HCT116 (cell line): Measurements from ENCODE around the gene SIL1. TPM values are rescaled to one million over a fixed set of nuclear protein-coding genes. Genes with fewer than 3 reads are reported as not detected.

Experiments used
- ATAC-seq: fragments of 200-7000 bp; cut with Tn5 transposase; 2 replicates; pipeline ENCODE4 v1.9.1; 2020; ENCODE audit warnings: mild to moderate bottlenecking, moderate library complexity
- BruUV-seq: library from RNA; stranded (reverse); fragments of 400-500 nt; replicated peaks from 2 replicates; lab custom pipeline; 2021; lab: Mats Ljungman, UMichigan
- CTCF ChIA-PET: fragments of 300-600 bp; sonication (Branson Sonifier 250); formaldehyde crosslinking; loops from one replicate; lab custom pipeline; 2021; ENCODE audit warnings: antibody characterized with exemption; lab: Charles Lee
- POLR2A ChIA-PET: fragments of 300-600, 350-600 bp; sonication (Branson Sonifier 250); formaldehyde crosslinking; loops from one replicate; lab custom pipeline; 2021; ENCODE audit warnings: antibody characterized with exemption; lab: Charles Lee
- RAD21 ChIA-PET, 2 experiments: fragments of 300-600 bp; sonication (Branson Sonifier 250); formaldehyde crosslinking; loops; one replicate each; lab custom pipeline; 2023; ENCODE audit warnings: low total read pairs in 2 of 2; ENCODE audit not compliant: uncharacterized antibody in 2 of 2, unreplicated experiment in 2 of 2, low non-redundant PET in 1 of 2; lab: Charles Lee
- DNase-seq: peaks from one replicate; pipeline ENCODE4 v3.0.0-alpha.2; 2010; ENCODE audit warnings: low read depth, low spot score
- H2AFZ ChIP-seq: fragments of 200-600 bp; shearing (Covaris generic), sonication (generic); 2 replicates; pipeline ENCODE4 v1.6.1; 2017; ENCODE audit warnings: low read depth, mixed run types, mixed read lengths, antibody characterized with exemption, low read length; ENCODE audit not compliant: poor library complexity, severe bottlenecking
- H3K27ac ChIP-seq: 2 replicates; pipeline ENCODE4 v1.5.1; 2012; ENCODE audit warnings: low read depth, low read length
- H3K27me3 ChIP-seq: fragments of 200-600 bp; sonication (generic); 2 replicates; pipeline ENCODE4 v1.6.1; 2016; ENCODE audit warnings: mixed run types, low read length, mixed read lengths; ENCODE audit not compliant: insufficient read depth
- H3K36me3 ChIP-seq, 2 experiments: fragments of 200-500 bp in 1 of 2; fragments of 200-600 bp in 1 of 2; sonication (Bioruptor generic) in 1 of 2; sonication (generic) in 1 of 2; 2 replicates each; pipeline versions ENCODE4 v1.5.1 to v1.6.1; 2014 to 2016; ENCODE audit warnings: low read length in 2 of 2, inconsistent platforms in 1 of 2, mixed read lengths in 1 of 2, mixed run types in 1 of 2; ENCODE audit not compliant: insufficient read depth in 2 of 2, control insufficient read depth in 1 of 2
- H3K4me1 ChIP-seq, 2 experiments: fragments of 200-600 bp in 1 of 2; sonication (generic) in 1 of 2; 2 replicates each; pipeline versions ENCODE4 v1.5.1 to v1.6.1; 2012 to 2017; ENCODE audit warnings: low read length in 2 of 2, inconsistent platforms in 1 of 2, mild to moderate bottlenecking in 1 of 2, mixed read lengths in 1 of 2, mixed run types in 1 of 2, moderate library complexity in 1 of 2; ENCODE audit not compliant: insufficient read depth in 2 of 2, control insufficient read depth in 1 of 2
- H3K4me2 ChIP-seq: fragments of 200-600 bp; sonication (generic); 2 replicates; pipeline ENCODE4 v1.6.1; 2017; ENCODE audit warnings: mixed run types, low read length, mixed read lengths
- H3K4me3 ChIP-seq, 2 experiments: fragments of 200-600 bp in 1 of 2; sonication (generic) in 1 of 2; replicated peaks in 1 of 2; 2 replicates each; pipeline ENCODE4 v1.5.1; 2011 to 2016; ENCODE audit warnings: low read length in 2 of 2, control low read depth in 1 of 2, low read depth in 1 of 2, mild to moderate bottlenecking in 1 of 2, mixed read lengths in 1 of 2, mixed run types in 1 of 2
- H3K79me2 ChIP-seq: fragments of 200-600 bp; sonication (generic); 2 replicates; pipeline ENCODE4 v1.6.1; 2017; ENCODE audit warnings: mild to moderate bottlenecking, mixed run types, low read length, moderate library complexity, mixed read lengths; ENCODE audit not compliant: insufficient read depth
- H3K9ac ChIP-seq: fragments of 200-600 bp; sonication (generic); 2 replicates; pipeline ENCODE4 v1.6.1; 2016; ENCODE audit warnings: low read length, mixed read lengths
- H3K9me2 ChIP-seq: fragments of 200-600 bp; sonication (generic), shearing (Covaris generic); 2 replicates; pipeline ENCODE4 v1.6.1; 2017; ENCODE audit warnings: mixed run types, mild to moderate bottlenecking, moderate library complexity; ENCODE audit not compliant: insufficient read depth
- H3K9me3 ChIP-seq, 2 experiments: fragments of 200-500 bp in 1 of 2; fragments of 200-600 bp in 1 of 2; sonication (Bioruptor generic) in 1 of 2; sonication (generic) in 1 of 2; 2 replicates each; pipeline ENCODE4 v1.6.1; 2014 to 2017; ENCODE audit warnings: low read length in 2 of 2, mixed read lengths in 2 of 2, inconsistent platforms in 1 of 2, low read depth in 1 of 2, mild to moderate bottlenecking in 1 of 2, mixed run types in 1 of 2, moderate library complexity in 1 of 2; ENCODE audit not compliant: control insufficient read depth in 1 of 2, insufficient read depth in 1 of 2
- H4K20me1 ChIP-seq: fragments of 200-600 bp; sonication (generic), shearing (Covaris generic); 2 replicates; pipeline ENCODE4 v1.6.1; 2017; ENCODE audit warnings: mixed run types, mild to moderate bottlenecking, moderate library complexity; ENCODE audit not compliant: insufficient read depth
- CBX3 ChIP-seq: IDR thresholded peaks from 2 replicates; pipeline ENCODE4 v1.6.1; 2012; ENCODE audit warnings: low read depth
- CEBPB ChIP-seq: IDR thresholded peaks from 2 replicates; pipeline ENCODE4 v1.6.1; 2012; ENCODE audit warnings: low read depth
- ELF1 ChIP-seq: IDR thresholded peaks from 2 replicates; pipeline ENCODE4 v1.6.1; 2012; ENCODE audit warnings: low read depth, borderline replicate concordance
- EZH2 ChIP-seq: fragments of 200-600 bp; sonication (generic); IDR thresholded peaks from 2 replicates; pipeline ENCODE4 v1.6.1; 2017; ENCODE audit warnings: antibody characterized with exemption, mixed run types
- FOSL1 ChIP-seq: IDR thresholded peaks from 2 replicates; pipeline ENCODE4 v1.6.1; 2012; ENCODE audit warnings: low read depth
- POLR2A ChIP-seq: IDR thresholded peaks from 2 replicates; pipeline ENCODE4 v1.7.0; 2011; ENCODE audit warnings: borderline replicate concordance; ENCODE audit not compliant: insufficient read depth, insufficient read length; ENCODE audit errors: extremely low read depth
- POLR2AphosphoS5 ChIP-seq: IDR thresholded peaks from 2 replicates; pipeline ENCODE4 v1.6.1; 2011; ENCODE audit warnings: mild to moderate bottlenecking, low read depth, low read length, moderate library complexity
- SIN3A ChIP-seq: IDR thresholded peaks from 2 replicates; pipeline ENCODE4 v1.6.1; 2012; ENCODE audit warnings: low read depth
- SRF ChIP-seq: IDR thresholded peaks from 2 replicates; pipeline ENCODE4 v1.6.1; 2012; ENCODE audit warnings: low read depth
- ZFX ChIP-seq: fragments of 450-650 bp; IDR thresholded peaks from 2 replicates; pipeline ENCODE4 v1.6.1; 2017
- ZNF274 ChIP-seq: fragments of 200-500 bp; sonication (Bioruptor generic); IDR thresholded peaks from 2 replicates; pipeline ENCODE4 v1.6.1; 2014; ENCODE audit warnings: mild to moderate bottlenecking, low read depth, low read length, inconsistent platforms
- intact Hi-C: fragments of 100-400 bp; cut with micrococcal nuclease; formaldehyde crosslinking; loops from 2 replicates; pipeline ENCODE4 v1.10.0; 2022
- total RNA-seq: library from RNA; stranded (reverse); gene quantifications from one replicate; pipeline ENCODE4 v1.2.1, GENCODE V29; 2021; ENCODE audit not compliant: unreplicated experiment
- TF ChIP-seq, protein P1 (sequence below): IDR thresholded peaks from 2 replicates; pipeline ENCODE4 v1.6.1; 2012; ENCODE audit warnings: low read depth
- TF ChIP-seq, protein P2 (sequence below), 3 experiments: fragments of 200-600 bp in 1 of 3; sonication (generic) in 1 of 3; IDR thresholded peaks in 2 of 3; conservative IDR thresholded peaks in 1 of 3; 2 replicates each; pipeline ENCODE4 v1.5.1; 2012 to 2017; ENCODE audit warnings: low read depth in 2 of 3, low read length in 2 of 3, antibody characterized with exemption in 1 of 3, borderline replicate concordance in 1 of 3, control low read depth in 1 of 3, mild to moderate bottlenecking in 1 of 3, mixed read lengths in 1 of 3, mixed run types in 1 of 3, moderate library complexity in 1 of 3; ENCODE audit not compliant: insufficient read depth in 1 of 3
- TF ChIP-seq, protein P3 (sequence below): IDR thresholded peaks from 2 replicates; pipeline ENCODE4 v1.6.1; 2011; ENCODE audit warnings: mild to moderate bottlenecking, low read length, moderate library complexity; ENCODE audit not compliant: insufficient replicate concordance; ENCODE audit errors: extremely low read depth

SIL1 gene
- total RNA-seq, 1 experiment from 2014 or later, result 34.0 TPM

DNA sequence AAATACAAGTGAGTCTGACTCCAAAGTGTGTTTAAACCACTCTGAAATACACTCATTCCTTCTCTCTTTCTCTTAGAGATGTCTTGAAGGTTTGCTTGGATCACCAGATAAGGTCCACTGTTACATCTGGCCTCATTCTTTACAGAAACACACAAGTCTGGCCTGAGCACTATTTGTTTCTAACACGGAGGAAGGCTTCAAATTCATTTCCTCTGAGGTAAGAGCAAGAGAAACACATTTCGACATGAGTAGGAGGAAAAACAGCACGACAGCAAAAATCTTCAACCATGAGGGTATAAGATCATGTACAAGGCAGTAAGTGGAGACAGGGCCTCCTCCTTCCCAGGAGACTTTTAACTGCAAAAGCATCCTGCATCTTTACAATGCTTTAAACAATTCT lies 8.0 kb downstream of the SIL1 start:
- Histone ChIP-seq H3K9me3 (no peaks in the 10 kb centered on the region), H3K27ac (no peak overlapping the region), H3K36me3 (no peaks in the 10 kb centered on the region), H4K20me1 (no peaks in the 10 kb centered on the region), H3K27me3 (no peaks in the 10 kb centered on the region), H3K4me3 (no peak overlapping the region), H3K4me2 (no peak overlapping the region), H3K79me2 (0 out of 2 replicates have a peak, but pooled peaks cover 9% of the 10 kb centered on the region), H2AFZ (no peak overlapping the region), H3K9me2 (no peaks in the 10 kb centered on the region), H3K4me1 (no peaks in the 10 kb centered on the region), H3K9ac (no peak overlapping the region)
- no peak for DNase-seq
- RAD21 ChIA-PET, result no interaction called here
- no TSS peak for BruUV-seq
- POLR2A ChIA-PET, result no interaction called here
- TF ChIP-seq ELF1 (no peak), EZH2 (no peak), CEBPB (no peak), ZNF274 (no peak), POLR2AphosphoS5 (no peak), ZFX (no peak), FOSL1 (no peak), SRF (no peak), CBX3 (no peak), SIN3A (no peak), POLR2A (no peak)
- TF ChIP-seq, protein P1, sequence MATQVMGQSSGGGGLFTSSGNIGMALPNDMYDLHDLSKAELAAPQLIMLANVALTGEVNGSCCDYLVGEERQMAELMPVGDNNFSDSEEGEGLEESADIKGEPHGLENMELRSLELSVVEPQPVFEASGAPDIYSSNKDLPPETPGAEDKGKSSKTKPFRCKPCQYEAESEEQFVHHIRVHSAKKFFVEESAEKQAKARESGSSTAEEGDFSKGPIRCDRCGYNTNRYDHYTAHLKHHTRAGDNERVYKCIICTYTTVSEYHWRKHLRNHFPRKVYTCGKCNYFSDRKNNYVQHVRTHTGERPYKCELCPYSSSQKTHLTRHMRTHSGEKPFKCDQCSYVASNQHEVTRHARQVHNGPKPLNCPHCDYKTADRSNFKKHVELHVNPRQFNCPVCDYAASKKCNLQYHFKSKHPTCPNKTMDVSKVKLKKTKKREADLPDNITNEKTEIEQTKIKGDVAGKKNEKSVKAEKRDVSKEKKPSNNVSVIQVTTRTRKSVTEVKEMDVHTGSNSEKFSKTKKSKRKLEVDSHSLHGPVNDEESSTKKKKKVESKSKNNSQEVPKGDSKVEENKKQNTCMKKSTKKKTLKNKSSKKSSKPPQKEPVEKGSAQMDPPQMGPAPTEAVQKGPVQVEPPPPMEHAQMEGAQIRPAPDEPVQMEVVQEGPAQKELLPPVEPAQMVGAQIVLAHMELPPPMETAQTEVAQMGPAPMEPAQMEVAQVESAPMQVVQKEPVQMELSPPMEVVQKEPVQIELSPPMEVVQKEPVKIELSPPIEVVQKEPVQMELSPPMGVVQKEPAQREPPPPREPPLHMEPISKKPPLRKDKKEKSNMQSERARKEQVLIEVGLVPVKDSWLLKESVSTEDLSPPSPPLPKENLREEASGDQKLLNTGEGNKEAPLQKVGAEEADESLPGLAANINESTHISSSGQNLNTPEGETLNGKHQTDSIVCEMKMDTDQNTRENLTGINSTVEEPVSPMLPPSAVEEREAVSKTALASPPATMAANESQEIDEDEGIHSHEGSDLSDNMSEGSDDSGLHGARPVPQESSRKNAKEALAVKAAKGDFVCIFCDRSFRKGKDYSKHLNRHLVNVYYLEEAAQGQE, result no peak
- TF ChIP-seq, protein P2, sequence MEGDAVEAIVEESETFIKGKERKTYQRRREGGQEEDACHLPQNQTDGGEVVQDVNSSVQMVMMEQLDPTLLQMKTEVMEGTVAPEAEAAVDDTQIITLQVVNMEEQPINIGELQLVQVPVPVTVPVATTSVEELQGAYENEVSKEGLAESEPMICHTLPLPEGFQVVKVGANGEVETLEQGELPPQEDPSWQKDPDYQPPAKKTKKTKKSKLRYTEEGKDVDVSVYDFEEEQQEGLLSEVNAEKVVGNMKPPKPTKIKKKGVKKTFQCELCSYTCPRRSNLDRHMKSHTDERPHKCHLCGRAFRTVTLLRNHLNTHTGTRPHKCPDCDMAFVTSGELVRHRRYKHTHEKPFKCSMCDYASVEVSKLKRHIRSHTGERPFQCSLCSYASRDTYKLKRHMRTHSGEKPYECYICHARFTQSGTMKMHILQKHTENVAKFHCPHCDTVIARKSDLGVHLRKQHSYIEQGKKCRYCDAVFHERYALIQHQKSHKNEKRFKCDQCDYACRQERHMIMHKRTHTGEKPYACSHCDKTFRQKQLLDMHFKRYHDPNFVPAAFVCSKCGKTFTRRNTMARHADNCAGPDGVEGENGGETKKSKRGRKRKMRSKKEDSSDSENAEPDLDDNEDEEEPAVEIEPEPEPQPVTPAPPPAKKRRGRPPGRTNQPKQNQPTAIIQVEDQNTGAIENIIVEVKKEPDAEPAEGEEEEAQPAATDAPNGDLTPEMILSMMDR (IDR thresholded peaks at IDR 0.05 in 2 of 3, conservative IDR thresholded peaks at IDR 0.05 in 1 of 3; ENCODE audit: borderline replicate concordance in 1 of 3, insufficient read depth in 1 of 3, low read depth in 2 of 3, low read length in 2 of 3), result no peak
- TF ChIP-seq, protein P3, sequence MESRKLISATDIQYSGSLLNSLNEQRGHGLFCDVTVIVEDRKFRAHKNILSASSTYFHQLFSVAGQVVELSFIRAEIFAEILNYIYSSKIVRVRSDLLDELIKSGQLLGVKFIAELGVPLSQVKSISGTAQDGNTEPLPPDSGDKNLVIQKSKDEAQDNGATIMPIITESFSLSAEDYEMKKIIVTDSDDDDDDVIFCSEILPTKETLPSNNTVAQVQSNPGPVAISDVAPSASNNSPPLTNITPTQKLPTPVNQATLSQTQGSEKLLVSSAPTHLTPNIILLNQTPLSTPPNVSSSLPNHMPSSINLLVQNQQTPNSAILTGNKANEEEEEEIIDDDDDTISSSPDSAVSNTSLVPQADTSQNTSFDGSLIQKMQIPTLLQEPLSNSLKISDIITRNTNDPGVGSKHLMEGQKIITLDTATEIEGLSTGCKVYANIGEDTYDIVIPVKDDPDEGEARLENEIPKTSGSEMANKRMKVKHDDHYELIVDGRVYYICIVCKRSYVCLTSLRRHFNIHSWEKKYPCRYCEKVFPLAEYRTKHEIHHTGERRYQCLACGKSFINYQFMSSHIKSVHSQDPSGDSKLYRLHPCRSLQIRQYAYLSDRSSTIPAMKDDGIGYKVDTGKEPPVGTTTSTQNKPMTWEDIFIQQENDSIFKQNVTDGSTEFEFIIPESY, result no peak
- intact Hi-C loops, result loop anchor here (10.0 kb wide), 1 partner anchor 185 kb away; no protein-coding TSS in a partner anchor
- no peak for ATAC-seq
- CTCF ChIA-PET, result no interaction called here
